SK-N-SH treated with all-trans-retinoic acid at 6 μM for 48 hours (cell line): ENCODE measurements around the gene CD48.
A peak's percentile ranks its signal among the peaks of the same experiment; 100 is the strongest.

Source experiments
- ATAC-seq: fragments of 200-7000 bp; cut with Tn5 transposase; 3 replicates; pipeline ENCODE4 v1.9.1; 2020; ENCODE audit warnings: mild to moderate bottlenecking, moderate library complexity
- ARNTL ChIP-seq: fragments of 450-650 bp; formaldehyde crosslinking; IDR thresholded peaks from 2 replicates; pipeline ENCODE4 v1.5.0; 2020; ENCODE audit warnings: low read depth, mild to moderate bottlenecking, moderate library complexity, borderline replicate concordance
- BACH2 ChIP-seq: fragments of 250-450 bp; sonication (Bioruptor Pico); IDR thresholded peaks from 2 replicates; pipeline ENCODE4 v1.9.0; 2021; ENCODE audit warnings: mild to moderate bottlenecking, borderline replicate concordance
- CREB5 ChIP-seq: fragments of 250-450 bp; sonication (Bioruptor Pico); IDR thresholded peaks from 2 replicates; pipeline ENCODE4 v1.5.1; 2020; ENCODE audit warnings: low read depth, mild to moderate bottlenecking, moderate library complexity
- CSDC2 ChIP-seq: fragments of 250-450 bp; sonication (Bioruptor Pico); IDR thresholded peaks from 2 replicates; pipeline ENCODE4 v1.5.0; 2020; ENCODE audit warnings: mild to moderate bottlenecking, moderate library complexity
- CSRNP3 ChIP-seq: fragments of 250-450 bp; sonication (Bioruptor Pico); IDR thresholded peaks from 2 replicates; pipeline ENCODE4 v1.5.1; 2021; ENCODE audit warnings: mild to moderate bottlenecking, moderate library complexity
- ESRRG ChIP-seq: fragments of 250-450 bp; sonication (Bioruptor Pico); IDR thresholded peaks from 2 replicates; pipeline ENCODE4 v1.6.1; 2021; ENCODE audit warnings: mild to moderate bottlenecking
- GLIS3 ChIP-seq: fragments of 250-450 bp; sonication (Bioruptor Pico); IDR thresholded peaks from 2 replicates; pipeline ENCODE4 v1.5.0; 2020; ENCODE audit warnings: mild to moderate bottlenecking, moderate library complexity
- ISL1 ChIP-seq: fragments of 250-450 bp; sonication (Bioruptor Pico); IDR thresholded peaks from 2 replicates; pipeline ENCODE4 v2.1.2; 2022; ENCODE audit warnings: mild to moderate bottlenecking, moderate library complexity
- OSR1 ChIP-seq: fragments of 250-450 bp; sonication (Bioruptor Pico); IDR thresholded peaks from 2 replicates; pipeline ENCODE4 v1.8.0; 2022; ENCODE audit warnings: moderate library complexity, mild to moderate bottlenecking, inconsistent platforms
- PATZ1 ChIP-seq: fragments of 250-450 bp; sonication (Bioruptor Pico); IDR thresholded peaks from 2 replicates; pipeline ENCODE4 v1.8.0; 2020; ENCODE audit warnings: mild to moderate bottlenecking, moderate library complexity, borderline replicate concordance
- POU6F1 ChIP-seq: fragments of 250-450 bp; sonication (Bioruptor Pico); IDR thresholded peaks from 2 replicates; pipeline ENCODE4 v1.8.0; 2021; ENCODE audit warnings: low read depth, mild to moderate bottlenecking, moderate library complexity, borderline replicate concordance
- RARB ChIP-seq: fragments of 250-450 bp; sonication (Bioruptor Pico); IDR thresholded peaks from 2 replicates; pipeline ENCODE4 v1.8.0; 2021; ENCODE audit warnings: mild to moderate bottlenecking, moderate library complexity
- SNAI2 ChIP-seq: fragments of 250-450 bp; sonication (Bioruptor Pico); IDR thresholded peaks from 2 replicates; pipeline ENCODE4 v1.5.0; 2020; ENCODE audit warnings: mild to moderate bottlenecking, moderate library complexity
- TCF4 ChIP-seq: fragments of 250-450 bp; sonication (Bioruptor Pico); IDR thresholded peaks from 2 replicates; pipeline ENCODE4 v1.8.0; 2021; ENCODE audit warnings: mild to moderate bottlenecking, moderate library complexity, borderline replicate concordance
- TOX ChIP-seq: fragments of 250-450 bp; sonication (Bioruptor Pico); IDR thresholded peaks from 2 replicates; pipeline ENCODE4 v1.8.0; 2021; ENCODE audit warnings: mild to moderate bottlenecking, moderate library complexity, borderline replicate concordance
- ZC3H10 ChIP-seq: fragments of 250-450 bp; sonication (Bioruptor Pico); IDR thresholded peaks from 2 replicates; pipeline ENCODE4 v1.5.1; 2021; ENCODE audit warnings: mild to moderate bottlenecking, moderate library complexity
- ZFP3 ChIP-seq: fragments of 250-450 bp; sonication (Bioruptor Pico); IDR thresholded peaks from 2 replicates; pipeline ENCODE4 v1.5.0; 2020; ENCODE audit warnings: mild to moderate bottlenecking, moderate library complexity
- ZFP30 ChIP-seq: fragments of 450-650 bp; formaldehyde crosslinking; IDR thresholded peaks from 2 replicates; pipeline ENCODE4 v1.5.0; 2022; ENCODE audit warnings: mild to moderate bottlenecking, moderate library complexity
- ZNF565 ChIP-seq: fragments of 450-650 bp; formaldehyde crosslinking; conservative IDR thresholded peaks from 2 replicates; pipeline ENCODE4 v1.5.0; 2020; ENCODE audit warnings: low read depth, mild to moderate bottlenecking, moderate library complexity
- ZNF70 ChIP-seq: fragments of 450-650 bp; formaldehyde crosslinking; IDR thresholded peaks from 2 replicates; pipeline ENCODE4 v1.5.0; 2020; ENCODE audit warnings: mild to moderate bottlenecking, moderate library complexity
- ZNF8 ChIP-seq: fragments of 450-650 bp; formaldehyde crosslinking; IDR thresholded peaks from 2 replicates; pipeline ENCODE4 v1.5.0; 2020; ENCODE audit warnings: mild to moderate bottlenecking, moderate library complexity

The CD48 gene

GRCh38 chr1:160726114-160726497, 14.5 kb upstream of the CD48 start:
- ATAC-seq = no peak

GRCh38 chr1:160724465-160725242, 13.0 kb upstream of the CD48 start:
- peak; percentile 57 for ATAC-seq
- TF ChIP-seq TCF4 (CRISPR knock-in tag) (no peak), ISL1 (CRISPR knock-in tag) (no peak), ZFP3 (CRISPR knock-in tag) (no peak), ESRRG (CRISPR knock-in tag) (no peak), RARB (CRISPR knock-in tag) (no peak), SNAI2 (CRISPR knock-in tag) (no peak), CSRNP3 (CRISPR knock-in tag) (no peak), ZNF70 (CRISPR knock-in tag) (no peak), ZFP30 (no peak), ARNTL (no peak), ZC3H10 (CRISPR knock-in tag) (no peak), ZNF565 (CRISPR knock-in tag) (no peak), POU6F1 (CRISPR knock-in tag) (no peak), BACH2 (no peak), TOX (no peak)
- TF ChIP-seq, all 23 proteins: peak for 0

More at GRCh38 chr1:160726114-160726497, 14.5 kb upstream of the CD48 start:
- TF ChIP-seq ZNF565 (CRISPR knock-in tag) = no peak
- TF ChIP-seq RARB (CRISPR knock-in tag) = no peak
- TF ChIP-seq OSR1 (CRISPR knock-in tag) = no peak
- no peak for TF ChIP-seq TCF4 (CRISPR knock-in tag)
- TF ChIP-seq SNAI2 (CRISPR knock-in tag) = no peak
- no peak for TF ChIP-seq CSDC2
- no peak for TF ChIP-seq TOX
- TF ChIP-seq BACH2 = no peak
- no peak for TF ChIP-seq POU6F1 (CRISPR knock-in tag)
- no peak for TF ChIP-seq ZNF8
- no peak for TF ChIP-seq ARNTL

GRCh38 chr1:160723332-160723731, 11.7 kb upstream of the CD48 start:
- TF ChIP-seq TOX = no peak
- TF ChIP-seq PATZ1 (CRISPR knock-in tag) = no peak
- no peak for TF ChIP-seq ESRRG (CRISPR knock-in tag)
- TF ChIP-seq ZNF8 = no peak
- TF ChIP-seq SNAI2 (CRISPR knock-in tag) = no peak
- no peak for TF ChIP-seq CREB5 (CRISPR knock-in tag)
- TF ChIP-seq GLIS3 (CRISPR knock-in tag) = no peak
- no peak for TF ChIP-seq ARNTL
- TF ChIP-seq ZNF70 (CRISPR knock-in tag) = no peak
- no peak for TF ChIP-seq RARB (CRISPR knock-in tag)
- no peak for TF ChIP-seq TCF4 (CRISPR knock-in tag)
- TF ChIP-seq ISL1 (CRISPR knock-in tag) = no peak
- TF ChIP-seq CSRNP3 (CRISPR knock-in tag) = no peak
- no peak for TF ChIP-seq BACH2
- no peak for TF ChIP-seq ZFP30
- TF ChIP-seq, all 23 proteins: peak for 0
- no peak for ATAC-seq
